ENCODE measurements around the gene LTO1. TPM values are rescaled to one million over a fixed set of nuclear protein-coding genes. Genes with fewer than 3 reads are reported as not detected.

LTO1 gene
- total and polyA plus RNA-seq, 2 experiments from 2014 or later: 20.1 to 23.3 TPM

DNA sequence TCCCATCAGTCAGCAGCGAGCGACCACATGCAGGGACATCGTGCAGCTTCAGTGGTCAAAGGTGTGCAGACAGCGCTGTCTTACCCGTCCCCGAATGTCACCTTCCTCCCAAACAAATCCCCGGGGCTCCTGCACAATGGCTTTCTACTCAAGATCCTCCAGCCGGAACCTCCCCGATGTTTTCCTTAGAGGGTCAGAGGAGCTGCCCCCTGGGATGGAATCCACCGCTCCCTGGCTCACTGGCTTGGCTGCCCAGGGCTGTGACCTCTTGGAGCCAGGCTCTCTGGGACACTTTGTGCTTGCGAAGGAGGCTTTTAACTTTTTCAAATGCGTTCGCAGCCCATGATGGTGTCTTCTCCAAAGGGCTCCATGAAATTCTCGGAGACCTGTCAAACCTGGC is 46.0 kb upstream of the LTO1 start:
- Mint-ChIP-seq H3K36me3 (ENCODE audit: low read depth) (no peaks in the 10 kb centered on the region), H3K4me1 (peaks cover 13% of the 10 kb centered on the region), H3K27me3 (ENCODE audit: insufficient read depth, low read depth, poor library complexity) (peaks cover 13% of the 10 kb centered on the region), H3K27ac (no peak overlapping the region), H3K9me3 (no peaks in the 10 kb centered on the region), H3K4me3 (no peak overlapping the region)
- H3K36me3 ChIP-seq (ENCODE audit: insufficient read depth): no peaks in the 10 kb centered on the region
- peaks cover 4% of the 10 kb centered on the region; the same call in 1 of the 2 replicates for H3K4me1 ChIP-seq (ENCODE audit: insufficient read depth)
- TF ChIP-seq POLR2AphosphoS5 (IDR thresholded peaks at IDR 0.05; ENCODE audit: low read depth) (no peak), NANOG (IDR thresholded peaks at IDR 0.05; ENCODE audit: borderline replicate concordance) (no peak), EZH2phosphoT487 (IDR thresholded peaks at IDR 0.05; ENCODE audit: unreplicated experiment) (no peak), JUNB (IDR thresholded peaks at IDR 0.05; ENCODE audit: unreplicated experiment) (no peak), STAT1 (IDR thresholded peaks at IDR 0.05; ENCODE audit: unreplicated experiment) (no peak), ZNF114 (CRISPR knock-in tag; IDR thresholded peaks at IDR 0.05) (no peak), CREB1 (CRISPR knock-in tag; IDR thresholded peaks at IDR 0.05; ENCODE audit: low read depth) (no peak), ZNF331 (CRISPR knock-in tag; IDR thresholded peaks at IDR 0.05; ENCODE audit: low read depth) (no peak), EZH2 (IDR thresholded peaks at IDR 0.05; ENCODE audit: low read depth, unreplicated experiment) (no peak)
- TF ChIP-seq, protein P1, sequence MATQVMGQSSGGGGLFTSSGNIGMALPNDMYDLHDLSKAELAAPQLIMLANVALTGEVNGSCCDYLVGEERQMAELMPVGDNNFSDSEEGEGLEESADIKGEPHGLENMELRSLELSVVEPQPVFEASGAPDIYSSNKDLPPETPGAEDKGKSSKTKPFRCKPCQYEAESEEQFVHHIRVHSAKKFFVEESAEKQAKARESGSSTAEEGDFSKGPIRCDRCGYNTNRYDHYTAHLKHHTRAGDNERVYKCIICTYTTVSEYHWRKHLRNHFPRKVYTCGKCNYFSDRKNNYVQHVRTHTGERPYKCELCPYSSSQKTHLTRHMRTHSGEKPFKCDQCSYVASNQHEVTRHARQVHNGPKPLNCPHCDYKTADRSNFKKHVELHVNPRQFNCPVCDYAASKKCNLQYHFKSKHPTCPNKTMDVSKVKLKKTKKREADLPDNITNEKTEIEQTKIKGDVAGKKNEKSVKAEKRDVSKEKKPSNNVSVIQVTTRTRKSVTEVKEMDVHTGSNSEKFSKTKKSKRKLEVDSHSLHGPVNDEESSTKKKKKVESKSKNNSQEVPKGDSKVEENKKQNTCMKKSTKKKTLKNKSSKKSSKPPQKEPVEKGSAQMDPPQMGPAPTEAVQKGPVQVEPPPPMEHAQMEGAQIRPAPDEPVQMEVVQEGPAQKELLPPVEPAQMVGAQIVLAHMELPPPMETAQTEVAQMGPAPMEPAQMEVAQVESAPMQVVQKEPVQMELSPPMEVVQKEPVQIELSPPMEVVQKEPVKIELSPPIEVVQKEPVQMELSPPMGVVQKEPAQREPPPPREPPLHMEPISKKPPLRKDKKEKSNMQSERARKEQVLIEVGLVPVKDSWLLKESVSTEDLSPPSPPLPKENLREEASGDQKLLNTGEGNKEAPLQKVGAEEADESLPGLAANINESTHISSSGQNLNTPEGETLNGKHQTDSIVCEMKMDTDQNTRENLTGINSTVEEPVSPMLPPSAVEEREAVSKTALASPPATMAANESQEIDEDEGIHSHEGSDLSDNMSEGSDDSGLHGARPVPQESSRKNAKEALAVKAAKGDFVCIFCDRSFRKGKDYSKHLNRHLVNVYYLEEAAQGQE (IDR thresholded peaks at IDR 0.05; ENCODE audit: unreplicated experiment): no peak
- TF ChIP-seq, protein P2, sequence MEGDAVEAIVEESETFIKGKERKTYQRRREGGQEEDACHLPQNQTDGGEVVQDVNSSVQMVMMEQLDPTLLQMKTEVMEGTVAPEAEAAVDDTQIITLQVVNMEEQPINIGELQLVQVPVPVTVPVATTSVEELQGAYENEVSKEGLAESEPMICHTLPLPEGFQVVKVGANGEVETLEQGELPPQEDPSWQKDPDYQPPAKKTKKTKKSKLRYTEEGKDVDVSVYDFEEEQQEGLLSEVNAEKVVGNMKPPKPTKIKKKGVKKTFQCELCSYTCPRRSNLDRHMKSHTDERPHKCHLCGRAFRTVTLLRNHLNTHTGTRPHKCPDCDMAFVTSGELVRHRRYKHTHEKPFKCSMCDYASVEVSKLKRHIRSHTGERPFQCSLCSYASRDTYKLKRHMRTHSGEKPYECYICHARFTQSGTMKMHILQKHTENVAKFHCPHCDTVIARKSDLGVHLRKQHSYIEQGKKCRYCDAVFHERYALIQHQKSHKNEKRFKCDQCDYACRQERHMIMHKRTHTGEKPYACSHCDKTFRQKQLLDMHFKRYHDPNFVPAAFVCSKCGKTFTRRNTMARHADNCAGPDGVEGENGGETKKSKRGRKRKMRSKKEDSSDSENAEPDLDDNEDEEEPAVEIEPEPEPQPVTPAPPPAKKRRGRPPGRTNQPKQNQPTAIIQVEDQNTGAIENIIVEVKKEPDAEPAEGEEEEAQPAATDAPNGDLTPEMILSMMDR (conservative IDR thresholded peaks at IDR 0.05; ENCODE audit: low read depth in 2 of 2): no peak
- TF ChIP-seq, protein P3, sequence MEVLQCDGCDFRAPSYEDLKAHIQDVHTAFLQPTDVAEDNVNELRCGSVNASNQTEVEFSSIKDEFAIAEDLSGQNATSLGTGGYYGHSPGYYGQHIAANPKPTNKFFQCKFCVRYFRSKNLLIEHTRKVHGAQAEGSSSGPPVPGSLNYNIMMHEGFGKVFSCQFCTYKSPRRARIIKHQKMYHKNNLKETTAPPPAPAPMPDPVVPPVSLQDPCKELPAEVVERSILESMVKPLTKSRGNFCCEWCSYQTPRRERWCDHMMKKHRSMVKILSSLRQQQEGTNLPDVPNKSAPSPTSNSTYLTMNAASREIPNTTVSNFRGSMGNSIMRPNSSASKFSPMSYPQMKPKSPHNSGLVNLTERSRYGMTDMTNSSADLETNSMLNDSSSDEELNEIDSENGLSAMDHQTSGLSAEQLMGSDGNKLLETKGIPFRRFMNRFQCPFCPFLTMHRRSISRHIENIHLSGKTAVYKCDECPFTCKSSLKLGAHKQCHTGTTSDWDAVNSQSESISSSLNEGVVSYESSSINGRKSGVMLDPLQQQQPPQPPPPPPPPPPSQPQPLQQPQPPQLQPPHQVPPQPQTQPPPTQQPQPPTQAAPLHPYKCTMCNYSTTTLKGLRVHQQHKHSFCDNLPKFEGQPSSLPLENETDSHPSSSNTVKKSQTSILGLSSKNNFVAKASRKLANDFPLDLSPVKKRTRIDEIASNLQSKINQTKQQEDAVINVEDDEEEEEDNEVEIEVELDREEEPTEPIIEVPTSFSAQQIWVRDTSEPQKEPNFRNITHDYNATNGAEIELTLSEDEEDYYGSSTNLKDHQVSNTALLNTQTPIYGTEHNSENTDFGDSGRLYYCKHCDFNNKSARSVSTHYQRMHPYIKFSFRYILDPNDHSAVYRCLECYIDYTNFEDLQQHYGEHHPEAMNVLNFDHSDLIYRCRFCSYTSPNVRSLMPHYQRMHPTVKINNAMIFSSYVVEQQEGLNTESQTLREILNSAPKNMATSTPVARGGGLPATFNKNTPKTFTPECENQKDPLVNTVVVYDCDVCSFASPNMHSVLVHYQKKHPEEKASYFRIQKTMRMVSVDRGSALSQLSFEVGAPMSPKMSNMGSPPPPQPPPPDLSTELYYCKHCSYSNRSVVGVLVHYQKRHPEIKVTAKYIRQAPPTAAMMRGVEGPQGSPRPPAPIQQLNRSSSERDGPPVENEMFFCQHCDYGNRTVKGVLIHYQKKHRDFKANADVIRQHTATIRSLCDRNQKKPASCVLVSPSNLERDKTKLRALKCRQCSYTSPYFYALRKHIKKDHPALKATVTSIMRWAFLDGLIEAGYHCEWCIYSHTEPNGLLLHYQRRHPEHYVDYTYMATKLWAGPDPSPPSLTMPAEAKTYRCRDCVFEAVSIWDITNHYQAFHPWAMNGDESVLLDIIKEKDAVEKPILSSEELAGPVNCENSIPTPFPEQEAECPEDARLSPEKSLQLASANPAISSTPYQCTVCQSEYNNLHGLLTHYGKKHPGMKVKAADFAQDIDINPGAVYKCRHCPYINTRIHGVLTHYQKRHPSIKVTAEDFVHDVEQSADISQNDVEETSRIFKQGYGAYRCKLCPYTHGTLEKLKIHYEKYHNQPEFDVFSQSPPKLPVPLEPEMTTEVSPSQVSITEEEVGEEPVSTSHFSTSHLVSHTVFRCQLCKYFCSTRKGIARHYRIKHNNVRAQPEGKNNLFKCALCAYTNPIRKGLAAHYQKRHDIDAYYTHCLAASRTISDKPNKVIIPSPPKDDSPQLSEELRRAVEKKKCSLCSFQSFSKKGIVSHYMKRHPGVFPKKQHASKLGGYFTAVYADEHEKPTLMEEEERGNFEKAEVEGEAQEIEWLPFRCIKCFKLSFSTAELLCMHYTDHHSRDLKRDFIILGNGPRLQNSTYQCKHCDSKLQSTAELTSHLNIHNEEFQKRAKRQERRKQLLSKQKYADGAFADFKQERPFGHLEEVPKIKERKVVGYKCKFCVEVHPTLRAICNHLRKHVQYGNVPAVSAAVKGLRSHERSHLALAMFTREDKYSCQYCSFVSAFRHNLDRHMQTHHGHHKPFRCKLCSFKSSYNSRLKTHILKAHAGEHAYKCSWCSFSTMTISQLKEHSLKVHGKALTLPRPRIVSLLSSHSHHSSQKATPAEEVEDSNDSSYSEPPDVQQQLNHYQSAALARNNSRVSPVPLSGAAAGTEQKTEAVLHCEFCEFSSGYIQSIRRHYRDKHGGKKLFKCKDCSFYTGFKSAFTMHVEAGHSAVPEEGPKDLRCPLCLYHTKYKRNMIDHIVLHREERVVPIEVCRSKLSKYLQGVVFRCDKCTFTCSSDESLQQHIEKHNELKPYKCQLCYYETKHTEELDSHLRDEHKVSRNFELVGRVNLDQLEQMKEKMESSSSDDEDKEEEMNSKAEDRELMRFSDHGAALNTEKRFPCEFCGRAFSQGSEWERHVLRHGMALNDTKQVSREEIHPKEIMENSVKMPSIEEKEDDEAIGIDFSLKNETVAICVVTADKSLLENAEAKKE (CRISPR knock-in tag; IDR thresholded peaks at IDR 0.05): no peak
- TF ChIP-seq, protein P4, sequence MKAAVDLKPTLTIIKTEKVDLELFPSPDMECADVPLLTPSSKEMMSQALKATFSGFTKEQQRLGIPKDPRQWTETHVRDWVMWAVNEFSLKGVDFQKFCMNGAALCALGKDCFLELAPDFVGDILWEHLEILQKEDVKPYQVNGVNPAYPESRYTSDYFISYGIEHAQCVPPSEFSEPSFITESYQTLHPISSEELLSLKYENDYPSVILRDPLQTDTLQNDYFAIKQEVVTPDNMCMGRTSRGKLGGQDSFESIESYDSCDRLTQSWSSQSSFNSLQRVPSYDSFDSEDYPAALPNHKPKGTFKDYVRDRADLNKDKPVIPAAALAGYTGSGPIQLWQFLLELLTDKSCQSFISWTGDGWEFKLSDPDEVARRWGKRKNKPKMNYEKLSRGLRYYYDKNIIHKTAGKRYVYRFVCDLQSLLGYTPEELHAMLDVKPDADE (IDR thresholded peaks at IDR 0.05): no peak
- H3F3A ChIP-seq (replicated peaks; ENCODE audit: low read depth): no peaks in the 10 kb centered on the region
- no peaks in the 10 kb centered on the region for H4K20me1 ChIP-seq (replicated peaks; ENCODE audit: insufficient read depth)
- no peak overlapping the region for H3K4me3 ChIP-seq
- DNase-seq (ENCODE audit: low spot score): no peak
- no peak overlapping the region for H2AFZ ChIP-seq
- H3K27ac ChIP-seq (ENCODE audit: low read depth): no peak overlapping the region
- H3K79me2 ChIP-seq (replicated peaks; ENCODE audit: insufficient read depth): no peaks in the 10 kb centered on the region
- no peak for ATAC-seq
- H3K27me3 ChIP-seq (ENCODE audit: insufficient read depth): no peaks in the 10 kb centered on the region
- no peaks in the 10 kb centered on the region for H3K9me2 ChIP-seq (ENCODE audit: insufficient read depth)
- H3K4me2 ChIP-seq: no peak overlapping the region

Measured in GM23338 (cell line).